HEK293T (cell line): ENCODE results near the gene IL1R1.

Experiments used
- BHLHE40 ChIP-seq: fragments of 450-650 bp; IDR thresholded peaks from 2 replicates; pipeline ENCODE4 v1.6.1; 2016; ENCODE audit warnings: mild to moderate bottlenecking, moderate library complexity, borderline replicate concordance
- CTBP1 ChIP-seq: fragments of 450-650 bp; IDR thresholded peaks from 2 replicates; pipeline ENCODE4 v1.6.1; 2016; ENCODE audit warnings: borderline replicate concordance
- FOXM1 ChIP-seq: fragments of 450-650 bp; IDR thresholded peaks from 2 replicates; pipeline ENCODE4 v1.6.1; 2017; ENCODE audit warnings: mild to moderate bottlenecking, borderline replicate concordance
- L3MBTL2 ChIP-seq: fragments of 450-650 bp; conservative IDR thresholded peaks from 2 replicates; pipeline ENCODE4 v1.6.1; 2016; ENCODE audit warnings: mild to moderate bottlenecking
- NFRKB ChIP-seq: fragments of 450-650 bp; IDR thresholded peaks from 2 replicates; pipeline ENCODE4 v1.6.1; 2016; ENCODE audit warnings: mild to moderate bottlenecking, moderate library complexity
- SP1 ChIP-seq: fragments of 450-650 bp; IDR thresholded peaks from 2 replicates; pipeline ENCODE4 v1.6.1; 2017
- SUZ12 ChIP-seq: fragments of 450-650 bp; IDR thresholded peaks from 2 replicates; pipeline ENCODE4 v1.6.1; 2016; ENCODE audit warnings: mild to moderate bottlenecking
- ZNF384 ChIP-seq: fragments of 450-650 bp; IDR thresholded peaks from 2 replicates; pipeline ENCODE4 v1.6.1; 2016
- TF ChIP-seq, protein P1 (sequence below): fragments of 450-650 bp; IDR thresholded peaks from 2 replicates; pipeline ENCODE4 v1.6.1; 2016

DNA sequence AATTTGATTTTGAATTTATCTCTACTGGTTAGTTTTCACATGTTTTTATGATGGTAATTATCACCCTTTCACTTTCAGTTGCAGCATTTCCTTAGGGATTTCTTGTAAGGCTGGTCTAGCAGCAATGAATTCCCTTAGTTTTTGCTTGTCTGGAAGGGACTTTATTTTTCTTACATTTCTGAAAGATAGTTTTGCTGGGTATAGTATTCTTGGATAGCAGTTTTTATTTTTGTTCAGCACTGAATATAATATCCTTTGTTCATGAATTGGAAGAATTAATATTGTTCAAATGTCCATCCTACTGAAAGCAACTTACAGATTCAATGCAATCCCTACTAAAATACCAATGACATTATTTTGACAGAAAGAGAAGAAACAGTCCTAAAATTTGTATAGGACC, 74.5 kb downstream of the IL1R1 start:
- no peak for TF ChIP-seq ZNF384
- TF ChIP-seq SP1: no peak
- no peak for TF ChIP-seq L3MBTL2
- TF ChIP-seq CTBP1: no peak
- no peak for TF ChIP-seq FOXM1
- TF ChIP-seq, protein P1, sequence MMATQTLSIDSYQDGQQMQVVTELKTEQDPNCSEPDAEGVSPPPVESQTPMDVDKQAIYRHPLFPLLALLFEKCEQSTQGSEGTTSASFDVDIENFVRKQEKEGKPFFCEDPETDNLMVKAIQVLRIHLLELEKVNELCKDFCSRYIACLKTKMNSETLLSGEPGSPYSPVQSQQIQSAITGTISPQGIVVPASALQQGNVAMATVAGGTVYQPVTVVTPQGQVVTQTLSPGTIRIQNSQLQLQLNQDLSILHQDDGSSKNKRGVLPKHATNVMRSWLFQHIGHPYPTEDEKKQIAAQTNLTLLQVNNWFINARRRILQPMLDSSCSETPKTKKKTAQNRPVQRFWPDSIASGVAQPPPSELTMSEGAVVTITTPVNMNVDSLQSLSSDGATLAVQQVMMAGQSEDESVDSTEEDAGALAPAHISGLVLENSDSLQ: no peak
- TF ChIP-seq NFRKB: no peak
- no peak for TF ChIP-seq SUZ12
- no peak for TF ChIP-seq BHLHE40
